ENCODE results near the gene TRMT11.

DNA sequence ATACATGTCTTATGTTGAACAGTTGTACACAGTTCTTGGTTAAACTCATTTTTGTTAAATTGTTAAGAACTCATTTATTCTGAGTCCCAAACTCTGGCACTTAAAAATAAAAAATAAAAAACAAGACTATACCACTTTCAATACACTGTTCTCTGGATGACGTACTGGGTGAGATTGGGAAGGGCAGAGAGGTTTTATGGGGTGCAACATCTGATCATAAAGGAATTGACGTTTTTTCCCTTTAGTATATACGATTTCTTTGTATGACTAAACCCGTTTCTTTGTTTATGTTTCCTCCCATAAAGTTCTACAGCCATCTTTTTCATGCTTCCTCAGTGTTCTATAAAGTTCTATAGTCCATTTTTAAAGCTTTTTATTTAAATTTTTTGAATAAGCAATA, 69.1 kb downstream of the TRMT11 start:
- TF ChIP-seq EZH2 (IDR thresholded peaks at IDR 0.05; ENCODE audit: borderline replicate concordance, control insufficient read depth, low read depth, low read length) = no peak
- TF ChIP-seq KDM1A (IDR thresholded peaks at IDR 0.05; ENCODE audit: borderline replicate concordance) = no peak
- TF ChIP-seq NR2F1 (conservative IDR thresholded peaks at IDR 0.05) = no peak
- no peak for TF ChIP-seq FOXK2 (IDR thresholded peaks at IDR 0.05)
- no peak for TF ChIP-seq CHD2 (IDR thresholded peaks at IDR 0.05; ENCODE audit: borderline replicate concordance, low read depth, low read length)
- TF ChIP-seq, protein P1, sequence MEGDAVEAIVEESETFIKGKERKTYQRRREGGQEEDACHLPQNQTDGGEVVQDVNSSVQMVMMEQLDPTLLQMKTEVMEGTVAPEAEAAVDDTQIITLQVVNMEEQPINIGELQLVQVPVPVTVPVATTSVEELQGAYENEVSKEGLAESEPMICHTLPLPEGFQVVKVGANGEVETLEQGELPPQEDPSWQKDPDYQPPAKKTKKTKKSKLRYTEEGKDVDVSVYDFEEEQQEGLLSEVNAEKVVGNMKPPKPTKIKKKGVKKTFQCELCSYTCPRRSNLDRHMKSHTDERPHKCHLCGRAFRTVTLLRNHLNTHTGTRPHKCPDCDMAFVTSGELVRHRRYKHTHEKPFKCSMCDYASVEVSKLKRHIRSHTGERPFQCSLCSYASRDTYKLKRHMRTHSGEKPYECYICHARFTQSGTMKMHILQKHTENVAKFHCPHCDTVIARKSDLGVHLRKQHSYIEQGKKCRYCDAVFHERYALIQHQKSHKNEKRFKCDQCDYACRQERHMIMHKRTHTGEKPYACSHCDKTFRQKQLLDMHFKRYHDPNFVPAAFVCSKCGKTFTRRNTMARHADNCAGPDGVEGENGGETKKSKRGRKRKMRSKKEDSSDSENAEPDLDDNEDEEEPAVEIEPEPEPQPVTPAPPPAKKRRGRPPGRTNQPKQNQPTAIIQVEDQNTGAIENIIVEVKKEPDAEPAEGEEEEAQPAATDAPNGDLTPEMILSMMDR (IDR thresholded peaks at IDR 0.05 in 2 of 3, conservative IDR thresholded peaks at IDR 0.05 in 1 of 3; ENCODE audit: control insufficient read depth in 2 of 3, extremely low read depth in 1 of 3, insufficient read depth in 1 of 3, low read depth in 3 of 3, low read length in 3 of 3) = no peak
- TF ChIP-seq JUND (IDR thresholded peaks at IDR 0.05; ENCODE audit: low read depth, low read length) = no peak
- no peak for TF ChIP-seq SMC3 (IDR thresholded peaks at IDR 0.05; ENCODE audit: borderline replicate concordance, low read length)
- no peak for TF ChIP-seq SUZ12 (IDR thresholded peaks at IDR 0.05; ENCODE audit: unreplicated experiment)
